Measurements from ENCODE around the gene EPB41L2.

The EPB41L2 gene

DNA sequence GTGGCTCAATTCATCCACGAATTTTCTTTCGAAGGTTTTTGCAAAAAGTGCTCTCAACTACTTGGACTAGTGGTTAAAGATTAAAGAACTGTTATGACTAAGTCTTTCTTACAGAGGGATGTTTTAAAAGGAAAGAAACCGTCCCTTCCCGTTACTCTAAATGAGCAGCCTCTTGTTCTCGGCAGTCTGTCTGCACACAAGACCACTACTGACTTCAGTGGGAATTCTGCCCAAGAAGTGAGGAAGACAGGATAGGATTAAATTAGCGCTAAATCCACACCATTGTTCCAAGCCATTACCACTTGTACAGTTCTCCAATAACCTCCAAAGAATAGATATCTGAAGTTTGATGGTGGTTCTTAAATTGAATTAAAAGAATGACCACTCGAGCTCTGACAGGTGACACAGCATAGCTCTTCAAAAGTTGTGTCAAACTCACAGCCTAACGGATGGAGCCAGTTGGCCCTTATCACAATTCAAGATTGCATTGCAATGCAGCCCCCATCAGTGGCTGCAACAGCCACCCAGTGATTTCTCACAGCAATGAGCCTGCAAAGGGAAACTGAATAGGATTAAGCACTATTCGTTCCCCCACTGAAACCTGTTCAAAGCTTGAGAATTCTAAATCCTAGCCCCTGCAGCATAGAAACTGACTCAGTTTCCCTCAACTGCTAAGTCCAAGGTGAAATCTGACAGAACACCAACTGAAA, 1.8 kb downstream of the EPB41L2 start:
- DNase-seq = no peak

DNA sequence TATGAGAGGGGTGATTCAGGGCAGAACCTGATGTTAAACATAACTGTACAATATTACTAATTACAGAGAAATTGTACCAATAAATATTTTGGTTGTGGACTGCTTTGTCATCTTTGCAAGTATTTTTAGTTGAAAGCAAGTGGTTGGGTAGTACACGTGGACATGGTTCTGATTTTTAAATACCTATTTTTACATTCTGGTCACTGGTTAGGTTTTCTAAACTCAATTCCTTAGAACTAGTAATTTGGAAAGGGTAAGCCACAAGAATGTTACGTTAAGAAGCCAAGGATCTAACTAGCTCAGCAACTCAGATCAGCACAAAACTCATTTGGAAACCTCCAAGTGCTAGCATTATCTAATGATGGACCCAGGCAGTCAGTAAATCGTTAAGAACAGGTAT, 2.7 kb downstream of the EPB41L2 start:
- no peak for DNase-seq

DNA sequence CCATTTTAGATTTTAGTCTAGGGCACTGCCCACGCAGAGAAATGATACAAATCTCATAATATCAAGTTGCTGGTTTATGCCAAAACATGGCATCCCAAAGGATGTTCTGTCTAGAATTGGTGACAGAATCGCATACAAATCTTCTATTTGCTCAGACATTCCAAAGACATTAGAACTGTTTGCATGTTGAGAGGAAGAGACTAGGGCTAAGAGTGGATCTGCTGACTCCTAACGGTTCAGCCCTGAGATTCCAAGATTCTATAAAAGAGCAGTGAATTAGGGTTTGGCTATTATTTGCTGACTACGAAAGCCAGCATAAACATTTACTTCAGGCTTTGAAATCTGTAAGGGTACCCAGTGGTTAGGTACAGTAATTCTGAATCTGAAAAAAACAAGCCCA, 3.6 kb downstream of the EPB41L2 start:
- DNase-seq = no peak

DNA sequence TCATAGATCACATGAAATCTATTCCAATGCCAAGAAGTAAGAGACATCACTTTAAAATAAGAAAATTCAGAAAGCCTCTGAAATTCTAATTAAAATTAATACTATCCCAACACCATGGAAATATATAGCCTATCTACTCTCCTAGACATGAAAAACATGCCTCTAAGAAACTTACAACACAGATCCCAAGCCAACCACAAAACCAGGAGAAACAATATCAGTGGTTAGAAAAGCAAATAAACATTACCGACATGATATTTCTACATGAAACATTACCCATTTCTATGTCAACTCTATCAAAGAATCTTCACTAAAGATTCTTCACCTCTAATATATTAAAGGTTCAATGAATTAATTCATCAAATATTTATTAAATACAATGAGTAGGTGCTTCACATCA, 4.8 kb downstream of the EPB41L2 start:
- no peak for DNase-seq

DNA sequence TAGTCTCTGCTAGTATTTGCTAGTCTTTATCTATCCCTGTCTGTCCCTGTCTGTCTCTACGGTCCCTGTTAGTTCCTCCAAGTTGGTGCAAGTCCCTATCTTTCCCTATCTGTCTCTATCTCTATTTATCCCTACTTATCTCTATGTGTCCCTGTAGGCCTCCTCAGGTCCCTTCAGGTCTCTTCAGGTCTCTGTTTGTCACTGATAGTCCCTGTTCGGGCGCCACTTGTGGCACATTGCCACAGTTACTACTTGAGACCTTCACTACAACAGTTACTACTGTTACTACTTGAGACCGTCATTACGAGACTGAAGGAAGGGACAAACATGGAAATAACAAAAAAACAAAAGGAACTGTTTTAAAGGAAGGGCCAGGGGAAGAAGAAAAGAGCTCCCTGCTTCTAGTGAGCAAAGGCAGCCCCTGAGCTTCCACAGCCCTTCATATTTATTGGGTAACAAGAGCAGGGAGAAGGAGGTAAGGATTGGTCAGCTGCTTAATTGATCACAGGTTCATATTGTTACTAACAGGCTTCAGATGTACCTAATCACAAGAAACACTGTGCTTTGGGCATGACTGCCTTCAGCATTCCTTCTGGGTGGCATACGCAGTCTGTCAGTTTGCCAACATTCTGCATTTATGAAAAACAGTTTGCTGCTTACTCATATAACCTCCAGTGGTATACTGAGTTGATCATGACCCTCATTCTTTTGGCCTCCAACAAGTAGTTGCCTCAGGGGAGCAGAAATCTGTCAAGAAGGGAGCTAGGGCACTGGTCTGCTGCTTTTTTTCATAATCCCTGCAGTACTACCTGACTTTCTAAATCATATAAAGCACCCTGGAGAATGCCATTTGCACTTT, 8.4 kb downstream of the EPB41L2 start:
- no peak for DNase-seq

DNA sequence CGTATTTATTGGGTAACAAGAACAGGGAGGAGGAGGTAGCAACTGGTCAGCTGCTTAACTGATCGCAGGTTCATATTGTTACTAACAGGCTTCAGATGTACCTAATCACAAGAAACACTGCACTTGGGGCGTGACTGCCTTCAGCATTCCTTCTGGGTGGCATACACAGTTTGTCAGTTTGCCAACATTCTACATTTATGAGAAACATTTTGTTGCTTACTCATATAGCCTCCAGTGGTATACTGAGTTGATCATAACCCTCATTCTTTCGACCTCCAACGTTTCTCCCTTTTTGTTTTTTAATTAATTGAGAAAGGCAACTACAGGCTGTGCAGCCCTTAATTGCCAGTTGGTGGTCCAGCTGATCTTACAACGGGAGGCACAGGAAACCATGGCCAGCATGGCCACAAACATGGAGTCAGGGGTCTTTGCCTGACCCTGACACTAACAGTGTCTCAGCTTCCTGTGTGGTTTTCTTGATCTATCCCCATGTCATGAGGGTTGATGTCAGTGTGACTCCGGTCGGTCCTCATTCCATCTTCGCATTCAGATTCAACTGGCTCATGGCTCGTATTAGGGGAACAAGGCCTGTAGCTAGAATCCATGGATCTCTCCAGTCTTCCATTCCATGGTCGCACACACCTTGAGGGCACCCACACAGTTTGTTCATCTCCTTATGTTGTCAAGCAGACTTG, 9.4 kb downstream of the EPB41L2 start:
- DNase-seq = no peak

DNA sequence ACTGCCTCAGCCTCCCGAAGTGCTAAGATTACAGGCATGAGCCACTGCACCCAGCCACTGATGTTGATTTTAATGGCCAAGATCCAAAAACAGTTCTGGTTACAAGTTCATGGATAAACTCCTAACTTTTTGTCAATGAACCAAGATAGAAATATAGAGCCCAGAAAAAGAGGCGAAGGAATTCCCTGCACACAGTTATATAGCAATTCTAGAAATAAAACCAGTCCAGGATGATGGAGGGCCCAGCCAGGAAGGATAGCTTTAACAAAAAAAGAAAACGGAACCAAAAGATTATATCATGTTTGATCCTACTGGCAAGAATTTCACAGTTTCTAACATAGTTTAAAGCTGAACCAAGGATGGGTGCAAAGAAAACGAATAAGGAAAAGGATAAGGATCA, 10.9 kb downstream of the EPB41L2 start:
- no peak for DNase-seq

DNA sequence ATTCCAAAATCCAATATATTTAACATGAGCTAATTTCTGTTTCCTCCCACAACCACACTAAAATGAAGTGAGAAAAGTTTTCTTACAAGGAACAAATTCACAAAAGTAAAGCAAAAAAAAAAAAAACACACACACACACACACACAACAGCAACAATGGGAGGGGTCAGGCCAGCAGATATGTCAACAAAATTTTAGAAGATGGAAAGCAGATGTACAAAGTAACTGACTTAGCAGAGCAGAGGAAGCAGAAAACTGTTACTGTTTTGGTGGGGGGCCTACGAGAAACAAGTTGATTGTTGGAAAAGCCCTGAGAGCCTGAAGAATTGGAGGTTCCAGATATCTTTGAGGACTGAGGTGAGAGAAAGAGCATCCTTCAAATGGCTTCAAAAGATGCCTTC, 11.7 kb downstream of the EPB41L2 start:
- no peak for DNase-seq

DNA sequence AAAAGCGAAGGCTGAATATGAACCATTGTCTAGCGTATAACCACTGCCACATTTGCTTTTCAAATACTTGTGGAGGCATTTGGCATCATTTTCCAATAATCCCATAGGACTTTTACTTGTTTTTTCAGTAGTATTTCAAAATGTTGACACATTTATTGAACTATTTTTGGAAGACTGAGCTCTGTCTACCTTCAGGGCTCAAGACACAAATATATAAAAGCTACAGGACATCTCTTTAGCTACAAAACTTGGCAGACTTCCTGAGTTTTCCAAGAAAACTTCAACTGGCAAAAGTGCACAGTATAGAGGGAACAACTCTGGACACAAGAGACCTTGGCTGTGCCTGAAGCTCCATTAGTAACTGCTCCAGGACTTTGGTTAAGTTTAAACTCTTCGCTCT, 13.4 kb downstream of the EPB41L2 start:
- DNase-seq = no peak

DNA sequence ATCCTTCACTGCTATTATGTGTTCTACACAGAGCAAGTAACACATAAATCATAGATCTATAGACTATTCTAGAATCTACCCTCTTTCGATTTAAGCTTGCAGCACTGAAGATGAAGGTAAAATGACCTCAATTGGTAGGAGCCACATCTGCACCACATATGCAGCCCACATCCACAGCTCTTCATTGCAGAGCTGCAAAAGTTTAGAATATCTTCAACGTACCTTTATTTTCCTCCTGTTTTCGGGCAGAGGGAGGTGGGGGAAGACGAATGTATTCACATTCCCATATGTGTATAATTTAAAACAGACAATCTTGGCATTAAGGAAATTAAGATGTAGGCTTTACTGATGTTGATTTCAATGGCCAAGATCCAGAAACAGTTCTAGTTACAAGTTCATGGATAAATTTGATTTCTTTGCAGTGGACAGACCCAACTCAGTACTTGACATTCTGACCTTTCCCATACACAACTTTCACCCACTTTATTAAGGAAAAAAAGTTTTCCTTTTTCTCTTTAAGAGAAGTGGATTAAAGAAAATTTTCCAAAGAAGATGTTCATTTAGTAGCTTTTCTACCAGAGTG, 14.0 kb downstream of the EPB41L2 start:
- DNase-seq = no peak

DNA sequence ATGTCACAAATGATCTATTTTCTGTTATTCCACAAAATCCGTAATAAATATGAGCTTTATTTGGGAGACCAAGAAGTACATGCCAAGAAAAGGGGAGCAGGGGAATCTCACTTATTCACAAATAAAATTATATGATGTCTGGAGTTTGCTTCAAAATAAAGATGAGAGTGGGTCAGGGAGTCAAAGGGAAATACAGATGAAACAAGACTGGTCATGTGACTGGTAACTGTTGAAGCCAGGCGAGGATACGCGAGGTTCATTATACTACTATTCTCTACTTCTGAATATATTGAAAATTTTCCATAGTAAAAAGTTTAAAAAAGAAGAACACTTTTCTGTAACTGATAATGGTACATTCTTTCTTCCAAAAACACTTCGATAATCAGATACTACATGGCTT, 14.6 kb downstream of the EPB41L2 start:
- DNase-seq = no peak

DNA sequence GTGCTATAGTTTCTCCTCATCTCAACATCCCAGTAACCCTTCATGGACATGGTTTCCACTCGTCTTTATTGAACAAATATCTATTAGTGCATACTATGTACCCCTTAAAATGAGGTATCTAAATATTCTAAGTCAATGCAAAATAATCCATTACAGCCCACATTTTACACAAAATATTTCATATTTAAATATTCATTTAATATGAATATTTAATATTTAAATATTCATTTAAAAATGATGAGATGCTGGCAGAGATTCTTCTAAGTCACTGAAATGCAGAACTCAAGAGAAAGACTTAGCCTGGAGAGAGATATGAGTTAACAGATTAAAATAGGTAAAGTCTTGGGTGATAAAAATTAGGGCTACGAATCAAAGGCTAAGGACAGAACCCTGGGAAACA, 17.9 kb downstream of the EPB41L2 start:
- DNase-seq = no peak

DNA sequence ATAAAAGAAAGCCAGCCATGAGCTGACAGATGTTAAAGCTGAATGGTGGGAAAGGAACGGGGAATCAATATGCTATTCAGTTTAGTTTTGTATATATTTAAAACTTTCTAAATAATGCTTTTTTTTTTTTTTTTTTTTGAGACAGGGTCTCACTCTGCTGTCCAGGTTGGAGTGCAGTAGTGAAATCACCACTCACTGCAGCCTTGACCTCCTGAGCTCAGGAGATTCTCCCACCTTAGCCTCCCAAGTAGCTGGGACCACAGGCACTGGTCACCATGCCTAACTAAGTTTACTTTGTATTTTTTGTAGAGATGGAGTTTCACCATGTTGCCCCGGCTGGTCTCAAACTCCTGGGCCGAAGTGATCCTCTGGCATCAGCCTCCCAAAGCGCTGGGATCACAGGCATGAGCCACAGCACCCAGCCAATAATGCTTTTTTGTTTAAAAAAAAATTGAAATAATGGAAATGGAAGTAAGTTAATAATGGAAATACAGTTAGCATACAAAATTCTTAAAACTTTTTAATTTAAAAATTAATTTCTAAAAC, 19.1 kb downstream of the EPB41L2 start:
- no peak for DNase-seq

DNA sequence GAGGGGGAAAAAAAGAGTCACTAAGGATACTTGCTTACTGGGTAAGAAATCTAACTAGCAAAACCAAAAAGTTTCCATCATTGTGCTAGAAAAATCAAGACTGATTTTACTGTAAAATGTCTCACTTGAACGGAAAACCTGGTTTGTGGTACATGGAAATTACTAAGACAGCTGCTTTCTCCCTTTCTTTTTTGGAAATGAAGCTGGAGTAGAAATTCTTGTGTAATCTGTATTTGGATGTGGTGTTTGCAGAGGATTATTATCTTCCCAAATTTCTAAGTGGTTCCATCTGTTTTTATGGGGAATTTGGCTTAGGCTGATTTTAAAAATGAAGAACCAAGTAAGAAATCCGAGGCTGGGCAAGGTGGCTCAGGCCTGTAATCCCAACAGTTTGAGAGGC, 20.4 kb downstream of the EPB41L2 start:
- no peak for DNase-seq

DNA sequence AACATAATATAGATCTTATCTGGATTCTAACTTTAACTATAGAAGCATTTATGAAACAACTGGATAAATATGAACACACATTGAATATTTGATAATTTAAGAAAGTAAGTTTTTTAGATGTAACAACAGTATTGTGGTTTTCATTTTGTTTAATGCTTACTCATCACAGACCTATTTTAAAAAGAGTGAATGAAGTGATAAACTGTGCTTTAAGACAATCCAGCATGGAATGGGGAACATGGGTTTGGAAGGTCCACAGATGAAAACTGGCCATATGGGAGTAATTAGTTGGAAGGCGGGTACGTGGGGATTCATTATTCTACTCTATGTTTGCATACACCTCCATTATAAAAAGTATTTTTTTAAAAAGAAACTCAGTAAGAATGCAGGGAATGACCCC, 21.2 kb downstream of the EPB41L2 start:
- DNase-seq = no peak

DNA sequence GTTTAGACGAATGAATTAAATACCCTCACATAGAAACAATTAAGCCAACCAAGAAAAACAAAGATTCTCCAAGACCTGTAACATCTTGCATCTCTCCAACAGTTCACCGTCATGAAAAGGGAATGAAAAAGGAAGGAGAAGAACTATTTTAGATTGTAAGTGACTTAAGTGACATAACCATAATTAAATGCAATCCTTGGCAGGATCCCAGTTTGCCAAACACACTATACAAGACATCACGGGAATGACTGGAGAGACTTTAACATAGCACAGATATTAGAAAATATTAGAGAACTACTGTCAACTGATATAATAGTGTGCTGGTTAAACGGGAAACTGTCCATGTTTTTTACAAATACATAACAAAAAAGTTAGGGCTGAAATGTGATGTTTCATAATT, 22.2 kb downstream of the EPB41L2 start:
- no peak for DNase-seq

DNA sequence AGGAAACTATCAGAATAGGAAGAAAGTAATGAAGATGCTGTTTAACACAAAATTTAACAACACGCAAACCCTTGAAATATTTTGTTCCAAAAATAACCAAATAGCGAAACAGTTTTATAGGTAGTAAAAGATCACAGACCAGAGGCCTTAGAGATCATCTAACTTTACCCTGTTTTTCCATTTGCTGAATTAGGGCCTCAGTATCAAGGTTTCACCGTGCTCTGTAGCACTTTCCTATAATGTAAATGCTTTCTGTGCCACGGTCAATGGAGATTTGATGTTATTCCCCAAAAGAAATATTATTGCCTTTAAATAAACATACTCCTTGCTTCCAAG, 23.7 kb downstream of the EPB41L2 start:
- no peak for DNase-seq

DNA sequence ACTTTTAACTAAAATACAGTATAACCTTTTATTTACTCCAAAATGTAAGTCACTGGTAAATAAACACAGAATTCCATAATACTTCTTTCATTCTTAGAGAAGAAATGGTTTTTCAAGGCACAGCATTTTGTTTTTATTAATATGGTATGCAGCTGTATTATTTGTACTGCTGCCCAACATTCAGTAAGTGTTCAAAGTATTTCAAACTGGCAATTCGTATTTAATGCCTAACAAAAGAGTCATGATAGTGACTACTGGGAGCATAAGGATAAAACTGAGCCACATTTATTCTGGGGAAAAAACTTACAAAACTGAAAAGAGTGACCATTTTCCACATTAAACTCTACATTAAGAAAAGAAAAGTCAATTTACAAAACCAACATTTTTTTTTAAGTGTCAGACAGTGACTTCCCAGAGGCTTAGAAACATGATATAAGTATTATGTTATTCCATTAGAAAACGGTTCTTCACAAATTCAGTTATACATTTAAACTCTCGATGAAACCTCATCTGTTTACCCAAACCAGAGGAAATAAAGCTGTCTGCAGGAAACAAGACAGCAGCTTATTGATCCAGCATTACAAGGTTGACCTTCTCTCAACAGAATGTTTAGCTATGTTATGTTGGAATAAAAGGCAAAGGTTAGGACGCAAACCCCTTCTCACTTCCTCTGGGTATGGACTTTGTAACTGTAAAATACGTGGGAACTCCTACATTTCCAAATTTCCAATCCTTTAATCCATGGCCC, 24.3 kb downstream of the EPB41L2 start:
- no peak for DNase-seq

DNA sequence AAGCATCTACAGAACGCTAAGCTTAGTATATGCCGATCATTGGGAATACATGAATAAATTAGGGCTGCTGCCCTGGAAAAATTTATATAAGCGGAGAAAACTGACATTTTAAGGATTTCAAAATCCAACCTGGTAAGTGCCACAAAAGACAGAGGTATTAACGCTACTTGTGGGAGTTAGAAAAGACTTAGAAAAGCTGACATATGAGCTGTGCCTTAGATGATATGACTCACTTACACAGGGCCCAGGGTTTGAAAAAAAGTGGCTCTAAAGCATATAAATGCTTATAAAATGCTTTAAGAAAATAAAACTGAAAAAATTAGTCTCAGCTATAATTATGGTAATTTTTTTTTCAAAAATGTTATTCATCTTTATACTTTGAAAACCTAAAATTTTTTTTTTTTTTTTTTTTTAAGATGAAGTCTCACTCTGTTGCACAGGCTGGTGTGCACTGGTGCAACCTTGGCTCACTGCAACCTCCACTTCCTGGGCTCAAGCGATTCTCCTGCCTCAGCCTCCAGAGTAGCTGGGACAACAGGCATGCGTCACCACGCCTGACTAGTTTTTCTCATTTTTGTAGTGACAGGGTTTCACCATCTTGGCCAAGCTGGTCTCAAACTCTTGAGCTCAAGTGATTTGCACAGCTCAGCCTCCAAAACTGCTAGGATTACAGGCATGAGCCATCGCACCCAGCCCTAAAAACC, 25.7 kb downstream of the EPB41L2 start:
- DNase-seq = no peak

DNA sequence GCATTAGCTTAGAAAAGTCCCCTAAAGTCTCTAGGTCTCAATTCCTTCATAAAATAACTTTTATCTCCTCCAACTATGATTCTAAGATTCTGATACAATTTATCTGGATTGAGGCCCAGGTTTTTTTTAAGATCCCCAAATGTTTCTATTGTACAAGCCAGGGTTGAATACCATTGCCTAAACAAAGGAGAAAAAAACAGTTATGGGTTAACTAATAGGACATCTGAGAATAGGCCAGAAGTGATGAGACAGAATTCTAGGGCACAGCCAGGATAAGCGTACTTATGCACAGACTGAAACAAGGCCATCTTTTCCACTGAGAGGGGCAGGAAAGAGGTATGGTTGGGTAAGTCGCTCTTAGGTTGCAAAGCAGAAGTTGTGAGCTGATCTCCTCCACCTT, 26.4 kb downstream of the EPB41L2 start:
- no peak for DNase-seq

DNA sequence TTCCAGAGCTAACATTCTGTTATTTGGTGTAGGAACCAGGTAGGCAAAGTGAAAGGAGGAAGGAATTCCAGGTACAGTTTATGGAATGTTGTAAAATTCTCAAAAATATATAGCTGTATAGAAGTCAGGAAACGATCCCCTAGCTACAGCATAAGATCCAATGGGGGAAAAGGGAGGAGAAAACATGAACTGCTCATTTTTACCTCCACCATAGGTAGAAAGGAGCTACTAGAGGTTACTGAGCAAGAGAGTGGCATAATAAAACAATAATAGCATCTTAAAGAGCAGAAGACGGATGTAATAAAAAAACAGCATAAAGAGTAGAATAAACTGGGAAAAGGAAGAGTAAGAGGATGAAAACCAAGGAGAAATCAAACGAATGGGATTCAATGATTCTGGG, 26.9 kb downstream of the EPB41L2 start:
- no peak for DNase-seq

DNA sequence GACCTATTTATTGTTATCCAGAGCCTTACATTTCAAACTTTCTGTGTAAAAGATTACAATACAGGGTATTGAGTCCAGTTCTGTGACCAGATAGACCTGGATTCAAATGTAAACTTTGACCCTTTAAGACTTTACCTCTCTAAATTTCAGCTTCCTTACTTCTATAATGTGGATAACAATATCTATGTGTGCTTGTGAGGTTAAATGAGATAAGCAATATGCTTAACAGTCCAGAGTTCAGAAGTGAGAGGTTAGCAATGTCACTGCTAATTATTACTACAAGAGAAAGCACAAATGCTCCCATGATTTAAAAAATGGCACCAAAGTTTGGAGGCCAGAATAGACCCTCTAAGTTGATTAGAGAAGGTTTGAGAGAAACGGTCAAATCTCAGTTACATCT, 27.5 kb downstream of the EPB41L2 start:
- DNase-seq = no peak
